Activated naive CD8-positive, alpha-beta T cell treated with anti-CD3 and anti-CD28 coated beads, Interleukin-2, amount 50 U/mL, for 24 hours (primary cell): ENCODE results near the gene CALHM5.

Source experiments
- ATAC-seq: fragments of 150-1000 bp; cut with Tn5 transposase; one replicate; pipeline ENCODE4 v1.10.0; 2021
- DNase-seq: peaks from one replicate; pipeline ENCODE4 v3.0.0; 2021
- H3K27ac Mint-ChIP-seq: one replicate; pipeline ENCODE4 v1.8.0; 2021; ENCODE audit warnings: mild to moderate bottlenecking, mixed read lengths
- H3K27me3 Mint-ChIP-seq: one replicate; pipeline ENCODE4 v1.8.0; 2021; ENCODE audit warnings: mixed read lengths
- H3K36me3 Mint-ChIP-seq: one replicate; pipeline ENCODE4 v1.8.0; 2021; ENCODE audit warnings: low read depth, mixed read lengths
- H3K4me1 Mint-ChIP-seq: one replicate; pipeline ENCODE4 v1.8.0; 2021; ENCODE audit warnings: mixed read lengths
- H3K4me3 Mint-ChIP-seq: one replicate; pipeline ENCODE4 v1.8.0; 2021; ENCODE audit warnings: mild to moderate bottlenecking, moderate library complexity, mixed read lengths
- H3K9me3 Mint-ChIP-seq: one replicate; pipeline ENCODE4 v1.8.0; 2021; ENCODE audit warnings: mixed read lengths

CALHM5 gene

DNA sequence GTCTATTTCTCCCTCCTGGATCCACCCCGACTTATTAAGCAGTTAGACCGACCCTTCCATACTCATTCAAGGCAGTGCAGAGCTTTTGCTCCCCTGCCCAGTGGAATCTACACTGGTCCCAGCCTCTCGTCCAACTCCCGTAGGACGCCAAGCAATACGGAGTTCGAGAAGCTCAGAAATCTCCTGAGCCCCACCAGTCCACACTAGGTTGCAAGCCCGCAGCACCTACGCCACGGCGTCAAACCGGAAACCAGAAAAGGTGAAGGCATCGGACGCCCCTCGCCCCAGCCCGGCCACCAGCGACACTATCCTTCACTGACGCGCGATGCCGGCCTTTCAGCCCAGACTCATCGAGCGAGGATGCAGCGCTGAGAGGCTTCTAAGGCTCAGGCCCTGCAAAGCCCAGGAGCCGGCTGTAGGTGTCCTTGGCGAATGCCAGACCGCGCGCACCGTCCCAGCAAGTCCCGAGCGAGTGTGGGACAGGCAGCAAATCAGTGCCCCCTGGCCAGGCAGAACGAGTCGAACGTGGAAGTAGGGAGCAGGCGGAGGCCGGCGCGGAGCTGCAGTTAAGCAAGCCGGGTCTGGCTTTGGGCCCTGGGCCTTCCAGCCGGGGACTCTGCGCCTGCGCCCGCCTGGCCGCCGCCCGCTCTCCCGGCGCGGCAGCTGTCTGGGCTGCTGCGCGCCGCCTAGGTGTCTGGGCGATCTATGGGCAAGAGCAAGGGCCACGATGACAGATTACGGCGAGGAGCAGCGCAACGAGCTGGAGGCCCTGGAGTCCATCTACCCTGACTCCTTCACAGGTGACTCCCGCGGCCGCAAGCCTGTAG, 59.6 kb downstream of the CALHM5 start, which contains the start of gene RWDD1:
Gene RWDD1, plus strand, starts transcription at position 649 of the 827 bp plus-strand sequence. Its CDS starts 79 bp downstream, at position 728.
- H3K4me3 Mint-ChIP-seq, result peak within 1 kb of the TSS; percentile 98
- peak within 1 kb of the TSS; percentile 97 for H3K27ac Mint-ChIP-seq
- no peaks in the 10 kb centered on the region for H3K9me3 Mint-ChIP-seq
- ATAC-seq (peak; percentile 98), DNase-seq (peak; percentile 96)
- H3K27me3 Mint-ChIP-seq, result no peaks in the 10 kb centered on the region
- peaks cover 47% of the 10 kb centered on the region for H3K4me1 Mint-ChIP-seq
- H3K36me3 Mint-ChIP-seq, result peaks cover 22% of the 10 kb centered on the region

DNA sequence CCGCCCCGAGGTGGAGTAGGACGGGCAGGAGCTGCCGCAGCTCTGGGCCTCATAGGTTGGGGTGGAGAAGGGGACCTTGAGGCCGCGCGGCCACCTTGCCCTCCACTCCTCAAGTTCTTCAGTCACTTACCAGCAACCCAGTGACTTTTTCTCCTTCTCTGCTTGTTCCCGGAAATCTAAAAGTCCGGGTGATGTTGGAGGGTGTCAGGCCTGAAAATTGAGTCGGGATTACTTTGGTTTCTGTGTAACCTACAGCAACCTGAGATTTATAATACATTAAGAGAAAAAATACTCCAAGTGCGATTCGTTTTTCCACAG, 60.2 kb downstream of the CALHM5 start:
- Mint-ChIP-seq H3K36me3 (peaks cover 28% of the 10 kb centered on the region), H3K4me3 (peak overlapping the region; percentile 98), H3K9me3 (no peaks in the 10 kb centered on the region), H3K27ac (peak overlapping the region; percentile 97), H3K27me3 (no peaks in the 10 kb centered on the region), H3K4me1 (peaks cover 52% of the 10 kb centered on the region)
- ATAC-seq (no peak), DNase-seq (no peak)

DNA sequence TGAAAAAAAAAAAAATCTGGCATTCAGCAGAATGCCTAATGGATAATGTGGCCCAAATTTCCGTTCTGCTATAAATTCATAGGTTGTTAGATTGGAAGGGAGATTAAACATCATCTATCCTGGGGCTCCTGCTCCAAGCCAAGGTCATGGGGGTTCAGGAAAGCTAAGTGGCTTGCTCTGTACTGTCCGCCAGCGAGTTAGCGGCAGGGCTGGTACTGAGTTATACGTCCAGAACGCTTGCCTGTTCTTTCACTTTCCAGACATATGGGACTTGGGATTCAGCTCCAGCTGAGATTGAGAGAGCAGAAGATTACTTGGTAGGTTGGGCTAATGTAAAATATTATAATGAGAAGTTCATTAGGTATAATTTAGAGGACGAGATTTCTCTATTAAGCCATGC, 60.7 kb downstream of the CALHM5 start:
- Mint-ChIP-seq H3K27ac (peak overlapping the region; percentile 97), H3K4me1 (peaks cover 55% of the 10 kb centered on the region), H3K4me3 (peak overlapping the region; percentile 98), H3K9me3 (no peaks in the 10 kb centered on the region), H3K27me3 (no peaks in the 10 kb centered on the region), H3K36me3 (peaks cover 32% of the 10 kb centered on the region)
- no peak for ATAC-seq
- DNase-seq, result no peak
